Natural killer cell (primary cell): ENCODE measurements around the gene ARID3B. TPM values are rescaled to one million over a fixed set of nuclear protein-coding genes. Genes with fewer than 3 reads are reported as not detected.

ENCODE experiments used
- ATAC-seq, 3 donors: fragments of 150-1000 bp in 2 of 3; fragments of 200-7000 bp in 1 of 3; cut with Tn5 transposase; 1 replicate in 1 of 3; 2 replicates in 2 of 3; pipeline ENCODE4 v1.10.0; 2021; ENCODE audit warnings: mild to moderate bottlenecking in 2 of 3, moderate library complexity in 2 of 3
- DNase-seq, 2 donors: peaks; one replicate each; pipeline versions ENCODE4 v3.0.0 to v3.0.0-alpha.2; 2013 to 2021; ENCODE audit warnings: mixed read lengths in 1 of 2
- H3K27ac ChIP-seq: one replicate; pipeline ENCODE4 v1.5.1; 2013; ENCODE audit warnings: mild to moderate bottlenecking, low read length
- H3K27me3 ChIP-seq: one replicate; pipeline ENCODE4 v1.6.1; 2013; ENCODE audit warnings: low read length; ENCODE audit not compliant: control insufficient read depth, insufficient read depth
- H3K36me3 ChIP-seq: one replicate; pipeline ENCODE4 v1.6.1; 2013; ENCODE audit warnings: low read length; ENCODE audit not compliant: control insufficient read depth, insufficient read depth
- H3K4me1 ChIP-seq: one replicate; pipeline ENCODE4 v1.6.1; 2013; ENCODE audit warnings: low read length; ENCODE audit not compliant: control insufficient read depth, insufficient read depth
- H3K4me3 ChIP-seq: one replicate; pipeline ENCODE4 v1.5.1; 2013; ENCODE audit warnings: low read length
- H3K9me3 ChIP-seq: one replicate; pipeline ENCODE4 v1.6.1; 2013; ENCODE audit warnings: low read length; ENCODE audit not compliant: control insufficient read depth, insufficient read depth
- H3K27ac Mint-ChIP-seq, 2 donors: one replicate each; pipeline ENCODE4 v1.8.0; 2022; ENCODE audit warnings: mild to moderate bottlenecking in 2 of 2, mixed read lengths in 2 of 2, moderate library complexity in 1 of 2
- H3K27me3 Mint-ChIP-seq, 2 donors: one replicate each; pipeline ENCODE4 v1.8.0; 2022; ENCODE audit warnings: low read depth in 2 of 2, mixed read lengths in 2 of 2
- H3K36me3 Mint-ChIP-seq: one replicate; pipeline ENCODE4 v1.8.0; 2022; ENCODE audit warnings: mixed read lengths
- H3K4me1 Mint-ChIP-seq, 2 donors: one replicate each; pipeline ENCODE4 v1.8.0; 2022; ENCODE audit warnings: mixed read lengths in 2 of 2
- H3K4me3 Mint-ChIP-seq: one replicate; pipeline ENCODE4 v1.8.0; 2022; ENCODE audit warnings: mild to moderate bottlenecking, moderate library complexity, mixed read lengths
- H3K9me3 Mint-ChIP-seq, 2 donors: one replicate each; pipeline ENCODE4 v1.8.0; 2022; ENCODE audit warnings: mixed read lengths in 2 of 2
- CTCF ChIP-seq: fragments of 200-600 bp; IDR thresholded peaks from one replicate; pipeline ENCODE4 v1.8.0; 2022; ENCODE audit warnings: antibody characterized with exemption
- WGBS: methylation state at CpG from one replicate; pipeline ENCODE4 v1.1.7; 2013; ENCODE audit warnings: missing lambda C conversion rate; ENCODE audit not compliant: insufficient coverage; 5-methylcytosine and 5-hydroxymethylcytosine counted together
- intact Hi-C: fragments of 100-400 bp; cut with micrococcal nuclease; formaldehyde crosslinking; loops from one replicate; pipeline ENCODE4 v1.14.2; 2022
- total RNA-seq, 4 donors: library from RNA; stranded (reverse); fragments of 120-200 nt in 1 of 4; gene quantifications; one replicate each; pipeline versions ENCODE4 v1.2.3 to v1.2.4, GENCODE V29; 2013 to 2022

ARID3B gene
- total RNA-seq, 3 donors from 2014 or later (not counting 1 experiment from before 2014, with no cell fraction given): 56.4 to 59.2 (median 58.3) TPM

DNA sequence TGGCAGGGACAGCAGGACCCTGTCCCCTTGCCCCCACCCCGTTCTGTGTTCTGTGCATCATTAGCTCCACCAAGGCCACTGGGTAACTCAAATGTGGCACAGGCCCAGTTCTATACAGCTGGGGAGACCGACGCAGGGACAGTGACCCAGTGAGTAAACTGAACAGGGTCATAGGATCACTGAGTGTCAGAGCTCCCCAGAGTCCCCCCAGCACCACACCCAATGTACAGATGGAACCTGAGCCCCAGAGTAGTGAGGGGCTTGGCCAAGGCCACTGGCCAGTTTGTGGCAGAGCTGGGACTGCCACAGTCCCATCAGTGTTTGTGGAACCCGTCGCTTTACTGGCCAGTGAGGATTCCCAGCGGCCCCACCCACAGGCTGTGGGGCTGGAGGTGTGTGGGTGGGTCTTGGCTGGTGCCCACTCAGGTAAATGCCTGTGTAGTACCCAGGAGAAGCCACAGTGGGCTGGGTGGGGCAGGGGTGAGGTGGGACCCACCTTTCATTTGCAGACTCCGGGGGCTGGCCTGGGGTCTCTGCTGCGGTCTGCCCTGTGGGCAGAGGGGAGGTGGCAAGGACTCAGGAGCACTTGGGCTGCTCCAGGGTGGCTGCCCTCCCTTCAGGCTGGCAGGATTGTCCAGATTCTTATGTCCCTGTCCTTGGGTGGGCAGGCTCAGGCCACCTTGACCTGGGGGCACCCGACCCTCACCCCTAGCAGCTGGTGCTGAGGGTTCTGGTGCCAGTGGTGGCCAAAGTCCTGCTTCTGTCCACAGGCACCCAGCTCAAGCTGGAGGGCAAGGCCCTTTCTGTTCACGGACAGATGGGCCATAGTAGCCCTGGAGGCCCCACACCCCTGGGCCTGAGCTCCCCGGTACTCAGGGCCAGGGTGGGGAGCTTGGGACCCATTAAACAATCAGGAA is 63.0 kb downstream of the ARID3B start:
- Mint-ChIP-seq H3K9me3 (no peaks in the 10 kb centered on the region), H3K36me3 (no peaks in the 10 kb centered on the region), H3K4me1 (peaks cover 3 to 4% of the 10 kb centered on the region in 2 donors), H3K27ac (no peak overlapping the region), H3K4me3 (no peak overlapping the region), H3K27me3 (no peaks in the 10 kb centered on the region)
- no peak overlapping the region for H3K4me3 ChIP-seq
- WGBS: 92% methylated on average over 11 of the region's 11 CpGs
- no peaks in the 10 kb centered on the region for H3K27me3 ChIP-seq
- H3K27ac ChIP-seq: no peak overlapping the region
- H3K9me3 ChIP-seq: no peaks in the 10 kb centered on the region
- ATAC-seq (no peak), DNase-seq (no peak)
- H3K4me1 ChIP-seq: peaks cover 9% of the 10 kb centered on the region
- no peak for TF ChIP-seq CTCF
- no peaks in the 10 kb centered on the region for H3K36me3 ChIP-seq
- intact Hi-C loops: no loop called here

DNA sequence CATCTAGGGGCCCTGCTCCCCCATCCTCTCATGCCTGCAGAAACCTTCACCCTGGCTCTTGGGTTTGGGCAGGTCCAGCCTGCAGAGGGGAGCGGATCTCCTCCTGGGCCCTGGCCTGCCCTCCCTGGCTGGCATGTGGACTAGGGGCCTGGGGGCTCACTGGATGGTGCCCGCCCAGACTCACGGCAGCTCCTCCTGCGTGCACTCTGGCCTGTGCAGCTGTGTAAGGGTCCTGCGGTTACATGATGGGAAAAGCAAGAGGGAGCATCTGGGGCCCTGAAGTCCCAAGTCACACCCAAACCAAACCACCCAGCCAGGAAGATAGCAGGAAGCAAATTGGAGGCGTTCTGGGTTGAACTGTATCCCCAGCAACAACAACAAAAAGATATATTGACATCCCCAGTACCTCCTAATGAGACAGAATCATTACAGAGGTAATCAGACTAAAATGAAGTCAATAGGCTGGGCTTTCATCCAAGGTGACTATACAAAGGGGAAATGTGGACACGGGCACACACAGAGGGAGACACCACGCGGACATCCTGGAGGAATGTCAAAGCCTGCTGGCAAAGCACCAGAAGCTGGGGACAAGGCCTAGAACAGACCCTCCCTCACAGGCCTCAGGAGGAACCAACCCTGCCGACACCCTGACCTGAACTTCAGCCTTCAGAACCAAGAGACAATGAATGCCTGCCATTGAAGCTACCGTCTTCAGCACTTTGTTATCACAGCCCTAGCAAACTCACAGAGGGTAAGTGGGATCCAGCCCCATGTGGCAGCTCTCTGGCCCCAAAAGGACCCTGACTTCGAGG is 64.2 kb downstream of the ARID3B start:
- no peak for TF ChIP-seq CTCF
- ATAC-seq (no peak), DNase-seq (no peak)
- H3K36me3 ChIP-seq: no peaks in the 10 kb centered on the region
- H3K4me1 ChIP-seq: no peaks in the 10 kb centered on the region
- H3K9me3 ChIP-seq: no peaks in the 10 kb centered on the region
- no peaks in the 10 kb centered on the region for H3K27me3 Mint-ChIP-seq
- 88% methylated on average over 11 of the region's 12 CpGs for WGBS
- no peak overlapping the region for H3K4me3 Mint-ChIP-seq
- no peaks in the 10 kb centered on the region for H3K36me3 Mint-ChIP-seq
- H3K4me1 Mint-ChIP-seq: no peaks in the 10 kb centered on the region
- intact Hi-C loops: no loop called here
- no peaks in the 10 kb centered on the region for H3K9me3 Mint-ChIP-seq
- no peaks in the 10 kb centered on the region for H3K27me3 ChIP-seq
- H3K27ac Mint-ChIP-seq: no peak overlapping the region
- no peak overlapping the region for H3K27ac ChIP-seq
- no peak overlapping the region for H3K4me3 ChIP-seq

GRCh38 chr15:74605795-74606150 is 64.8 kb downstream of the ARID3B start:
- Mint-ChIP-seq H3K4me1 (no peaks in the 10 kb centered on the region), H3K27ac (no peak overlapping the region), H3K9me3 (no peaks in the 10 kb centered on the region), H3K36me3 (no peaks in the 10 kb centered on the region), H3K4me3 (no peak overlapping the region), H3K27me3 (no peaks in the 10 kb centered on the region)
- Histone ChIP-seq H3K4me3 (no peak overlapping the region), H3K27ac (no peak overlapping the region), H3K27me3 (no peaks in the 10 kb centered on the region), H3K36me3 (no peaks in the 10 kb centered on the region), H3K9me3 (no peaks in the 10 kb centered on the region), H3K4me1 (no peaks in the 10 kb centered on the region)
- no peak for DNase-seq
- intact Hi-C loops: no loop called here
- WGBS: 96% methylated on average over 1 of the region's 1 CpG
- no peak for TF ChIP-seq CTCF
- no peak for ATAC-seq
